Kidney (tissue), 14 donors: ENCODE measurements around the gene STK38L. TPM values are rescaled to one million over a fixed set of nuclear protein-coding genes. Genes with fewer than 3 reads are reported as not detected.

Source experiments
- DNase-seq, 5 donors: peaks; one replicate each; pipeline ENCODE4 v3.0.0-alpha.2; 2013 to 2020
- FAIRE-seq: peaks from 2 replicates; lab custom pipeline; 2012; peaks lifted over from hg19 to GRCh38; lab: Jason Lieb, UNC
- H3K27ac ChIP-seq, 2 donors: one replicate each; pipeline ENCODE4 v1.7.0; 2013; ENCODE audit warnings: low read depth in 2 of 2, low read length in 2 of 2, inconsistent platforms in 1 of 2
- H3K27me3 ChIP-seq: one replicate; pipeline ENCODE4 v1.7.1; 2013; ENCODE audit warnings: low read length, inconsistent platforms; ENCODE audit not compliant: control insufficient read depth, insufficient read depth
- H3K36me3 ChIP-seq, 3 donors: one replicate each; pipeline versions ENCODE4 v1.7.0 to v1.7.1; 2013; ENCODE audit warnings: low read length in 3 of 3, control low read depth in 1 of 3, inconsistent platforms in 1 of 3; ENCODE audit not compliant: insufficient read depth in 3 of 3, control insufficient read depth in 2 of 3
- H3K4me1 ChIP-seq, 3 donors: one replicate each; pipeline versions ENCODE4 v1.7.0 to v1.7.1; 2013; ENCODE audit warnings: low read length in 3 of 3, inconsistent platforms in 1 of 3, low read depth in 1 of 3; ENCODE audit not compliant: control insufficient read depth in 2 of 3, insufficient read depth in 2 of 3
- H3K4me3 ChIP-seq, 3 donors: one replicate each; pipeline versions ENCODE4 v1.7.0 to v1.8.1; 2013; ENCODE audit warnings: low read length in 3 of 3, control low read depth in 1 of 3, inconsistent platforms in 1 of 3
- H3K9ac ChIP-seq, 3 donors: one replicate each; pipeline versions ENCODE4 v1.7.0 to v1.7.1; 2013; ENCODE audit warnings: low read length in 3 of 3, control low read depth in 1 of 3, inconsistent platforms in 1 of 3
- H3K9me3 ChIP-seq, 3 donors: one replicate each; pipeline versions ENCODE4 v1.7.0 to v1.7.1; 2013; ENCODE audit warnings: low read length in 3 of 3, control low read depth in 1 of 3, inconsistent platforms in 1 of 3; ENCODE audit not compliant: control insufficient read depth in 2 of 3, insufficient read depth in 1 of 3
- intact Hi-C: fragments of 100-400 bp; cut with DNase I; formaldehyde crosslinking; loops from one replicate; pipeline ENCODE4 v1.11.1; 2022
- polyA plus RNA-seq: library from polyadenylated mRNA; stranded (reverse); fragments of 350-450 nt; fragmentation: Illumina TruSeq; extraction: RNeasy Lipid Tissue Mini Kit (QIAGEN cat#74804); gene quantifications from one replicate; pipeline ENCODE4 v1.2.3, GENCODE V29; 2014; ENCODE audit warnings: low read depth, low replicate concordance; ENCODE audit not compliant: insufficient read depth
- total RNA-seq: library from RNA; stranded (reverse); fragmentation: NEBNext Ultra II Directional; extraction: Animal tissue kit (Norgen Biotek cat#: 25700); gene quantifications from one replicate; pipeline ENCODE4 v1.2.1, GENCODE V29; 2021
- TF ChIP-seq, protein P1 (sequence below): IDR thresholded peaks from 3 replicates; pipeline ENCODE4 v1.5.1; 2012; ENCODE audit warnings: mild to moderate bottlenecking, moderate library complexity, borderline replicate concordance; ENCODE audit not compliant: insufficient read depth; ENCODE audit errors: extremely low read depth
- donor health status: control.
- donor health status: control.
- donor health status: control.
- donor health status: control.
- donor health status: control.
- donor health status: DM: yes; HTN: yes; CAD: no.
- donor health status: Normal renal cell carcinoma (clear cell type).

The STK38L gene
- total and polyA plus RNA-seq, 2 donors from 2014 or later: 5.2 to 43.6 TPM

DNA sequence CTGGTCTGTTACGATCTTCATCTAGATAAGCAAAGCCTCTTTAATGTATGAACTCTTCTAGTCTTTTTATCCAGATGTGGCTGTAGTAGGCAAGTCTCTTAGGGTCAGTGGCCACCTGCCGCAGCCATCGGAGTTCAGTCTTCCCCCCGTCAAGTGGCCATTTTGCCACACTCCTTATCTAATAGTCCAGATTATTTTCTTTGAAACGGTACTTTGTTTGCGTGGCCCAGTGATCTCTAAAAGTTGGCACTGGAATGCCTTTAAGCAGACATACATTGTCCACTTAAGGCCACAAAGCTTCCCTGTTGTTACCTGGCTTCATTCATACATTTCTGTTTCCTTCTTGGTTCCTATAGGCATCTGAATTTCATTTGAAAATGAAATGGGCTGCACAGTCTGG is 52.6 kb downstream of the STK38L start:
- DNase-seq: no peak
- peaks cover 0 to 19% (median 6%) of the 10 kb centered on the region in 3 donors for H3K4me1 ChIP-seq
- no peak overlapping the region for H3K9ac ChIP-seq
- no peak for FAIRE-seq
- TF ChIP-seq, protein P1, sequence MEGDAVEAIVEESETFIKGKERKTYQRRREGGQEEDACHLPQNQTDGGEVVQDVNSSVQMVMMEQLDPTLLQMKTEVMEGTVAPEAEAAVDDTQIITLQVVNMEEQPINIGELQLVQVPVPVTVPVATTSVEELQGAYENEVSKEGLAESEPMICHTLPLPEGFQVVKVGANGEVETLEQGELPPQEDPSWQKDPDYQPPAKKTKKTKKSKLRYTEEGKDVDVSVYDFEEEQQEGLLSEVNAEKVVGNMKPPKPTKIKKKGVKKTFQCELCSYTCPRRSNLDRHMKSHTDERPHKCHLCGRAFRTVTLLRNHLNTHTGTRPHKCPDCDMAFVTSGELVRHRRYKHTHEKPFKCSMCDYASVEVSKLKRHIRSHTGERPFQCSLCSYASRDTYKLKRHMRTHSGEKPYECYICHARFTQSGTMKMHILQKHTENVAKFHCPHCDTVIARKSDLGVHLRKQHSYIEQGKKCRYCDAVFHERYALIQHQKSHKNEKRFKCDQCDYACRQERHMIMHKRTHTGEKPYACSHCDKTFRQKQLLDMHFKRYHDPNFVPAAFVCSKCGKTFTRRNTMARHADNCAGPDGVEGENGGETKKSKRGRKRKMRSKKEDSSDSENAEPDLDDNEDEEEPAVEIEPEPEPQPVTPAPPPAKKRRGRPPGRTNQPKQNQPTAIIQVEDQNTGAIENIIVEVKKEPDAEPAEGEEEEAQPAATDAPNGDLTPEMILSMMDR: no peak
- intact Hi-C loops: no loop called here
- H3K4me3 ChIP-seq: no peak overlapping the region
- no peak overlapping the region for H3K27ac ChIP-seq
- H3K36me3 ChIP-seq: peaks cover 0 to 5% (median 2%) of the 10 kb centered on the region in 3 donors
- no peaks in the 10 kb centered on the region for H3K27me3 ChIP-seq
- H3K9me3 ChIP-seq: no peaks in the 10 kb centered on the region

DNA sequence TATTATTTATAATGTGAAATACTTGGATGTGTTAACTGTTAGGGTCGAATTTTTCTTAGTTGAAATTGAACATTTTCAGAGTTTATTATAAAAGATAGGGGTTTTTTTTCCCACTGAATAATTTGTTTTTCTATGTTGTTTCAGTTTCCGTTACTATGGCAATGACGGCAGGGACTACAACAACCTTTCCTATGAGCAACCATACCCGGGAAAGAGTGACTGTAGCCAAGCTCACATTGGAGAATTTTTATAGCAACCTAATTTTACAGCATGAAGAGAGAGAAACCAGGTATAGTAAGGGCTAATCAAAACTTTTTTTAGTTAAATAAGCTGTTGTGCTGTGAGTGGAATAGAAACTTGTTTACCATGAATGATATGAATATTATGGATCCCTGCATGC is 53.5 kb downstream of the STK38L start:
- H3K27ac ChIP-seq: no peak overlapping the region
- intact Hi-C loops: no loop called here
- no peak overlapping the region for H3K9ac ChIP-seq
- peaks cover 0 to 14% (median 5%) of the 10 kb centered on the region in 3 donors for H3K4me1 ChIP-seq
- no peak overlapping the region for H3K4me3 ChIP-seq
- FAIRE-seq (no peak), DNase-seq (no peak)
- TF ChIP-seq, protein P1: no peak
- no peaks in the 10 kb centered on the region for H3K27me3 ChIP-seq
- no peaks in the 10 kb centered on the region for H3K9me3 ChIP-seq
- peaks cover 0 to 5% (median 2%) of the 10 kb centered on the region in 3 donors for H3K36me3 ChIP-seq

DNA sequence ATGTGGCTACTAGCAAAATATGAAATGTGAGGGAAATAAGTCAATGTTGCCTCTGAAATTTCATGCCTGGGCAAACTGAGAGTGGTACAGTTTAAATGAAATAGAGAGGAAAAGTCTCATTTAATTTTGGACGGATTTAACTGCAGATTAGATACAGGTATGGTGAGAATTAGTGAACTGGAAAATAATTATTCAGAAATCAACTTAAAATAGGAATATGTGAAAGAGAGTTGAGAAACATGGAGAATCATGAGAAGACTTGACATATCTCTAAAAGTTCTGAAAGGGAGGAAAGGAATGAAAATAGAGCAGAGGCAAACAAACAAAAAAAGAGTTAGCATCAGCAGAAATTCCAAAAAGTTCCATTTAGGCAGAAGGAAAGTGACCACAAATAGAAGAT is 55.0 kb downstream of the STK38L start:
- peaks cover 2 to 10% (median 2%) of the 10 kb centered on the region in 3 donors for H3K36me3 ChIP-seq
- no peak overlapping the region for H3K4me3 ChIP-seq
- H3K27me3 ChIP-seq: no peaks in the 10 kb centered on the region
- H3K9ac ChIP-seq: no peak overlapping the region
- H3K4me1 ChIP-seq: no peaks in the 10 kb centered on the region
- intact Hi-C loops: no loop called here
- no peaks in the 10 kb centered on the region for H3K9me3 ChIP-seq
- no peak overlapping the region for H3K27ac ChIP-seq
- DNase-seq (no peak), FAIRE-seq (no peak)
- TF ChIP-seq, protein P1: no peak

DNA sequence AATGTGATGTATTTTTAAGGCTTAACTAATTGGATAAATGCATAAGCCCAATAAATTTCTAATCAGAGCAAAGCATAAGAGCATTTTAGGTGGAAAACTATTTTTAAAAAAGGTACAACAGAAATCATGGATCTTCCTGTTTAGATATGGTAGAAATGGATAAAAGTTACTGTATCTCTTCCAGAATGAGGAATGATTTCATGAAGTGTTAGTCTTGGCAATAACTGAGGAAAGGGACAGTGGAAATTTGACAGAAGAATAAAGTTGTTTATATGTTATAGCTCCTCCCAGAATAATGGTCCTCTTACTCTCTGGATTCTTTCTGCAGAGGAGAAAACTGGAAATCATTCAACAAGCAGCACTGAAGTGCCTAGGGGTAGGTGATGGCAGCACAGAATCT is 56.1 kb downstream of the STK38L start:
- intact Hi-C loops: loop anchor here (10.0 kb wide), 1 partner anchor 275 kb away; the partner anchor contains the start of gene MED21

More for the DNA sequence above, 56.1 kb downstream of the STK38L start:
- FAIRE-seq (no peak), DNase-seq (no peak)
- H3K27ac ChIP-seq: no peak overlapping the region
- no peaks in the 10 kb centered on the region for H3K4me1 ChIP-seq
- no peak overlapping the region for H3K9ac ChIP-seq
- TF ChIP-seq, protein P1: no peak
- no peak overlapping the region for H3K4me3 ChIP-seq
- no peaks in the 10 kb centered on the region for H3K9me3 ChIP-seq
- no peaks in the 10 kb centered on the region for H3K27me3 ChIP-seq
- H3K36me3 ChIP-seq: peaks cover 2 to 10% (median 2%) of the 10 kb centered on the region in 3 donors
